ENCODE measurements around the gene PKNOX2.

- TF ChIP-seq CTCF (IDR thresholded peaks at IDR 0.05; ENCODE audit: low read depth, low read length, missing input control) (no peak), REST (IDR thresholded peaks at IDR 0.05) (no peak), RAD21 (IDR thresholded peaks at IDR 0.05) (no peak), ZBTB33 (IDR thresholded peaks at IDR 0.05) (no peak), SP1 (IDR thresholded peaks at IDR 0.05) (no peak), FOXA1 (IDR thresholded peaks at IDR 0.05) (no peak)
Measured at GRCh38 chr11:125359130-125359529, 194.6 kb downstream of the PKNOX2 start.
